Hepatocyte (in vitro differentiated cells): ENCODE measurements around the gene MOB3B.

Experiments used
- CTCF ChIP-seq: fragments of 200-600 bp; sonication (generic); IDR thresholded peaks from 2 replicates; pipeline ENCODE4 v1.5.1; 2016; ENCODE audit warnings: antibody characterized with exemption, mild to moderate bottlenecking; ENCODE audit not compliant: poor library complexity
- EZH2 ChIP-seq: fragments of 200-600 bp; sonication (generic); IDR thresholded peaks from 2 replicates; pipeline ENCODE4 v1.6.1; 2016; ENCODE audit warnings: antibody characterized with exemption, mild to moderate bottlenecking, borderline replicate concordance
- EZH2phosphoT487 ChIP-seq: fragments of 200-600 bp; sonication (generic); IDR thresholded peaks from one replicate; pipeline ENCODE4 v1.6.1; 2018; ENCODE audit warnings: antibody characterized with exemption, mild to moderate bottlenecking, low read depth, moderate library complexity; ENCODE audit not compliant: unreplicated experiment, severe bottlenecking

- TF ChIP-seq EZH2phosphoT487 = no peak
- TF ChIP-seq CTCF = no peak
- no peak for TF ChIP-seq EZH2
These were observed 54.5 kb downstream of the MOB3B start for GRCh38 chr9:27475057-27475595.
